B cell (primary cell): Measurements from ENCODE around the gene GPLD1.

Experiments
- EZH2 ChIP-seq: IDR thresholded peaks from 2 replicates; pipeline ENCODE4 v1.6.1; 2012; ENCODE audit warnings: borderline replicate concordance, low read depth, mild to moderate bottlenecking, moderate library complexity, low read length; ENCODE audit not compliant: insufficient read depth, poor library complexity, severe bottlenecking
- TF ChIP-seq, protein P1 (sequence below): fragments of 200-600 bp; IDR thresholded peaks from one replicate; pipeline ENCODE4 v1.8.0; 2022; ENCODE audit warnings: antibody characterized with exemption, mild to moderate bottlenecking

DNA sequence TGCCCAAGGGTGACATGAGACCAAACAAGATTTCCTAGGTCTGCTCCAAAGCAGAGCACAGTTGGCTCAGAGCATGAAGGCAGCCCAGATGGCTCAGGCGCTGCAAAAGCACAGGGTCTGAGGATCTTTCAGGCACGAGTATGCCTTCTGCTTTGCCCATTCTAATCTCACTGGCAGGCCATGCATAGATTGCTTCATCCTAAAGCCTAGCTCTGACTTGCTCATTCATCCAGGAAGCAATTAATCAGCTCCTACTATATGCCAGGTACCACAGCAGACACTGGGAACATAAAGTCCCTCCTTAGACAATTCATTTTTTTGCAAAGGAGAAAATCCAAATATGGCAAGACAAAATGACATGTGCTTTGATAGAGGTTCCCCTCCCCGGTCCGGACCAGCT is 31.2 kb downstream of the GPLD1 start:
- TF ChIP-seq, protein P1, sequence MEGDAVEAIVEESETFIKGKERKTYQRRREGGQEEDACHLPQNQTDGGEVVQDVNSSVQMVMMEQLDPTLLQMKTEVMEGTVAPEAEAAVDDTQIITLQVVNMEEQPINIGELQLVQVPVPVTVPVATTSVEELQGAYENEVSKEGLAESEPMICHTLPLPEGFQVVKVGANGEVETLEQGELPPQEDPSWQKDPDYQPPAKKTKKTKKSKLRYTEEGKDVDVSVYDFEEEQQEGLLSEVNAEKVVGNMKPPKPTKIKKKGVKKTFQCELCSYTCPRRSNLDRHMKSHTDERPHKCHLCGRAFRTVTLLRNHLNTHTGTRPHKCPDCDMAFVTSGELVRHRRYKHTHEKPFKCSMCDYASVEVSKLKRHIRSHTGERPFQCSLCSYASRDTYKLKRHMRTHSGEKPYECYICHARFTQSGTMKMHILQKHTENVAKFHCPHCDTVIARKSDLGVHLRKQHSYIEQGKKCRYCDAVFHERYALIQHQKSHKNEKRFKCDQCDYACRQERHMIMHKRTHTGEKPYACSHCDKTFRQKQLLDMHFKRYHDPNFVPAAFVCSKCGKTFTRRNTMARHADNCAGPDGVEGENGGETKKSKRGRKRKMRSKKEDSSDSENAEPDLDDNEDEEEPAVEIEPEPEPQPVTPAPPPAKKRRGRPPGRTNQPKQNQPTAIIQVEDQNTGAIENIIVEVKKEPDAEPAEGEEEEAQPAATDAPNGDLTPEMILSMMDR, result no peak
- no peak for TF ChIP-seq EZH2
